ENCODE results near the gene ZC3H12A.

Gene ZC3H12A

DNA sequence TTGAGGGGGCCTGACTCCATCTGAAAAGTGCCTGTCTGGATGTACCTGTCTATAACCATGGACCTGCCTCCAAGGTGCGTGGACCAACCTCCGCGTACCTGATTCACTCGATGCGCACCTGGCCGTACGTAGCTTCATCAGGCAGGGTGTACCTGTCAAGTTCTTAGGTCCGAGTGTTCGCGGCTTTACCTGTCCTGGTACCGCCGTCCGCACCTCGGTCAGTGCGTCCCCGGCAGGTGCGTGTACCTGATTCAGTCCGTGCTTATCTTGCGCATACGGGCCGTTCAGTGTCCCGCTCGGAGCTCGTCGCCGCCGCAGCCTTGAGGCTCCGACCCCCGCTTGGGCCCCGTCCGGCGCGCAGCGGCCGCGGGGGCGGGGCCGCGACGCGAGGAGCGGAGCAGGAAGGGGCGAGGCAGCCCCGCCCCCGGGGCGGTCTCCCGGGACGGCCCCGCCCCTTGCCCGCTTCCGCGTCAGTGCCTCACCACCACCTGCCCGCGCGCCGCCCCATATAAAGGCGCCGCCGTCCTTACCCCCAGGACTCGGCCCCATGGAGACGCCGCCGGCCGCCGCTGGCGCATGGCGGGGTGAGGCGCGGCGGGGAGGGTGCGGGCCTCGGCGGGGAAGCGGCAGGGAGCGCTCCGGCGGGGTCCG lies at the start of gene ZC3H12A:
ZC3H12A (plus strand) TSS at position 535 of the 651 bp plus-strand sequence. CDS start 917 bp downstream, outside the sequence.
- peak within 1 kb of the TSS; percentile 71 for H3K4me3 ChIP-seq (ENCODE audit: low read depth, low read length)
- peaks cover 18% of the 10 kb centered on the region for H3K4me1 ChIP-seq (ENCODE audit: control insufficient read depth, insufficient read depth, low read length)
- no peaks in the 10 kb centered on the region for H3K9me3 ChIP-seq (ENCODE audit: control insufficient read depth, insufficient read depth, low read depth, low read length)
- ChIA-PET CTCF (interaction anchor here (0.7 to 10.7 kb wide), 5 partner anchors 9 to 208 kb away, joined by 5 to 127 read pairs (median 6); no protein-coding TSS in a partner anchor), POLR2A (interaction anchor here (0.6 to 4.6 kb wide), 8 partner anchors 9 to 216 kb away, joined by 3 to 43 read pairs (median 6); partner anchors contain the start of genes MEAF6 and SNIP1)
- peak within 1 kb of the TSS; percentile 42; the same call in 1 of the 2 replicates for H3K27ac ChIP-seq (ENCODE audit: extremely low read depth, low read depth, low read length)
- peaks cover 0 to 38% of the 10 kb centered on the region in 2 experiments; a peak in 1 of 3 replicates for H3K36me3 ChIP-seq (ENCODE audit: control insufficient read depth in 2 of 2, insufficient read depth in 1 of 2, low read length in 2 of 2)
- TF ChIP-seq MYNN (tag by site-specific recombination; IDR thresholded peaks at IDR 0.05; ENCODE audit: borderline replicate concordance) = no peak
- no peak for TF ChIP-seq ZNF239 (tag by site-specific recombination; IDR thresholded peaks at IDR 0.05)
- peak; percentile 61 for TF ChIP-seq KLF9 (tag by site-specific recombination; IDR thresholded peaks at IDR 0.05; ENCODE audit: low read depth)
- no peak for TF ChIP-seq ZNF510 (tag by site-specific recombination; IDR thresholded peaks at IDR 0.05; ENCODE audit: insufficient replicate concordance)
- TF ChIP-seq, protein P1, sequence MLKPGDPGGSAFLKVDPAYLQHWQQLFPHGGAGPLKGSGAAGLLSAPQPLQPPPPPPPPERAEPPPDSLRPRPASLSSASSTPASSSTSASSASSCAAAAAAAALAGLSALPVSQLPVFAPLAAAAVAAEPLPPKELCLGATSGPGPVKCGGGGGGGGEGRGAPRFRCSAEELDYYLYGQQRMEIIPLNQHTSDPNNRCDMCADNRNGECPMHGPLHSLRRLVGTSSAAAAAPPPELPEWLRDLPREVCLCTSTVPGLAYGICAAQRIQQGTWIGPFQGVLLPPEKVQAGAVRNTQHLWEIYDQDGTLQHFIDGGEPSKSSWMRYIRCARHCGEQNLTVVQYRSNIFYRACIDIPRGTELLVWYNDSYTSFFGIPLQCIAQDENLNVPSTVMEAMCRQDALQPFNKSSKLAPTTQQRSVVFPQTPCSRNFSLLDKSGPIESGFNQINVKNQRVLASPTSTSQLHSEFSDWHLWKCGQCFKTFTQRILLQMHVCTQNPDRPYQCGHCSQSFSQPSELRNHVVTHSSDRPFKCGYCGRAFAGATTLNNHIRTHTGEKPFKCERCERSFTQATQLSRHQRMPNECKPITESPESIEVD (tag by site-specific recombination; IDR thresholded peaks at IDR 0.05) = no peak
- no peak for TF ChIP-seq ZBTB7A (tag by site-specific recombination; IDR thresholded peaks at IDR 0.05; ENCODE audit: low read depth)
- no peak for TF ChIP-seq ZNF624 (tag by site-specific recombination; IDR thresholded peaks at IDR 0.05)
- TF ChIP-seq ZNF48 (tag by site-specific recombination; IDR thresholded peaks at IDR 0.05) = no peak
- TF ChIP-seq, protein P2, sequence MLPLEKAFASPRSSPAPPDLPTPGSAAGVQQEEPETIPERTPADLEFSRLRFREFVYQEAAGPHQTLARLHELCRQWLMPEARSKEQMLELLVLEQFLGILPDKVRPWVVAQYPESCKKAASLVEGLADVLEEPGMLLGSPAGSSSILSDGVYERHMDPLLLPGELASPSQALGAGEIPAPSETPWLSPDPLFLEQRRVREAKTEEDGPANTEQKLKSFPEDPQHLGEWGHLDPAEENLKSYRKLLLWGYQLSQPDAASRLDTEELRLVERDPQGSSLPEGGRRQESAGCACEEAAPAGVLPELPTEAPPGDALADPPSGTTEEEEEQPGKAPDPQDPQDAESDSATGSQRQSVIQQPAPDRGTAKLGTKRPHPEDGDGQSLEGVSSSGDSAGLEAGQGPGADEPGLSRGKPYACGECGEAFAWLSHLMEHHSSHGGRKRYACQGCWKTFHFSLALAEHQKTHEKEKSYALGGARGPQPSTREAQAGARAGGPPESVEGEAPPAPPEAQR (tag by site-specific recombination; IDR thresholded peaks at IDR 0.05) = no peak
- peak; percentile 60; the same call in 1 of the 2 replicates for TF ChIP-seq ZNF660 (tag by site-specific recombination; IDR thresholded peaks at IDR 0.05)
- no peak for TF ChIP-seq WT1 (tag by site-specific recombination; IDR thresholded peaks at IDR 0.05)
- no peak for TF ChIP-seq ZNF76 (tag by site-specific recombination; IDR thresholded peaks at IDR 0.05; ENCODE audit: borderline replicate concordance, low read depth)
- TF ChIP-seq ZNF274 (IDR thresholded peaks at IDR 0.05; ENCODE audit: low read length) = no peak
- TF ChIP-seq ZNF274 (tag by site-specific recombination; IDR thresholded peaks at IDR 0.05; ENCODE audit: borderline replicate concordance) = no peak
- no peak for TF ChIP-seq ZNF433 (tag by site-specific recombination; IDR thresholded peaks at IDR 0.05; ENCODE audit: low read depth)
- TF ChIP-seq, protein P3, sequence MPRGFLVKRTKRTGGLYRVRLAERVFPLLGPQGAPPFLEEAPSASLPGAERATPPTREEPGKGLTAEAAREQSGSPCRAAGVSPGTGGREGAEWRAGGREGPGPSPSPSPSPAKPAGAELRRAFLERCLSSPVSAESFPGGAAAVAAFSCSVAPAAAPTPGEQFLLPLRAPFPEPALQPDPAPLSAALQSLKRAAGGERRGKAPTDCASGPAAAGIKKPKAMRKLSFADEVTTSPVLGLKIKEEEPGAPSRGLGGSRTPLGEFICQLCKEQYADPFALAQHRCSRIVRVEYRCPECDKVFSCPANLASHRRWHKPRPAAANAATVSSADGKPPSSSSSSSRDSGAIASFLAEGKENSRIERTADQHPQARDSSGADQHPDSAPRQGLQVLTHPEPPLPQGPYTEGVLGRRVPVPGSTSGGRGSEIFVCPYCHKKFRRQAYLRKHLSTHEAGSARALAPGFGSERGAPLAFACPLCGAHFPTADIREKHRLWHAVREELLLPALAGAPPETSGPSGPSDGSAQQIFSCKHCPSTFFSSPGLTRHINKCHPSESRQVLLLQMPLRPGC (tag by site-specific recombination; IDR thresholded peaks at IDR 0.05) = no peak
- 0 out of 2 replicates have a peak, but pooled peaks have one; percentile 26 for TF ChIP-seq ZFHX2 (tag by site-specific recombination; conservative IDR thresholded peaks at IDR 0.05)
- no peak for TF ChIP-seq ZNF776 (tag by site-specific recombination; IDR thresholded peaks at IDR 0.05; ENCODE audit: borderline replicate concordance)
- TF ChIP-seq, protein P4, sequence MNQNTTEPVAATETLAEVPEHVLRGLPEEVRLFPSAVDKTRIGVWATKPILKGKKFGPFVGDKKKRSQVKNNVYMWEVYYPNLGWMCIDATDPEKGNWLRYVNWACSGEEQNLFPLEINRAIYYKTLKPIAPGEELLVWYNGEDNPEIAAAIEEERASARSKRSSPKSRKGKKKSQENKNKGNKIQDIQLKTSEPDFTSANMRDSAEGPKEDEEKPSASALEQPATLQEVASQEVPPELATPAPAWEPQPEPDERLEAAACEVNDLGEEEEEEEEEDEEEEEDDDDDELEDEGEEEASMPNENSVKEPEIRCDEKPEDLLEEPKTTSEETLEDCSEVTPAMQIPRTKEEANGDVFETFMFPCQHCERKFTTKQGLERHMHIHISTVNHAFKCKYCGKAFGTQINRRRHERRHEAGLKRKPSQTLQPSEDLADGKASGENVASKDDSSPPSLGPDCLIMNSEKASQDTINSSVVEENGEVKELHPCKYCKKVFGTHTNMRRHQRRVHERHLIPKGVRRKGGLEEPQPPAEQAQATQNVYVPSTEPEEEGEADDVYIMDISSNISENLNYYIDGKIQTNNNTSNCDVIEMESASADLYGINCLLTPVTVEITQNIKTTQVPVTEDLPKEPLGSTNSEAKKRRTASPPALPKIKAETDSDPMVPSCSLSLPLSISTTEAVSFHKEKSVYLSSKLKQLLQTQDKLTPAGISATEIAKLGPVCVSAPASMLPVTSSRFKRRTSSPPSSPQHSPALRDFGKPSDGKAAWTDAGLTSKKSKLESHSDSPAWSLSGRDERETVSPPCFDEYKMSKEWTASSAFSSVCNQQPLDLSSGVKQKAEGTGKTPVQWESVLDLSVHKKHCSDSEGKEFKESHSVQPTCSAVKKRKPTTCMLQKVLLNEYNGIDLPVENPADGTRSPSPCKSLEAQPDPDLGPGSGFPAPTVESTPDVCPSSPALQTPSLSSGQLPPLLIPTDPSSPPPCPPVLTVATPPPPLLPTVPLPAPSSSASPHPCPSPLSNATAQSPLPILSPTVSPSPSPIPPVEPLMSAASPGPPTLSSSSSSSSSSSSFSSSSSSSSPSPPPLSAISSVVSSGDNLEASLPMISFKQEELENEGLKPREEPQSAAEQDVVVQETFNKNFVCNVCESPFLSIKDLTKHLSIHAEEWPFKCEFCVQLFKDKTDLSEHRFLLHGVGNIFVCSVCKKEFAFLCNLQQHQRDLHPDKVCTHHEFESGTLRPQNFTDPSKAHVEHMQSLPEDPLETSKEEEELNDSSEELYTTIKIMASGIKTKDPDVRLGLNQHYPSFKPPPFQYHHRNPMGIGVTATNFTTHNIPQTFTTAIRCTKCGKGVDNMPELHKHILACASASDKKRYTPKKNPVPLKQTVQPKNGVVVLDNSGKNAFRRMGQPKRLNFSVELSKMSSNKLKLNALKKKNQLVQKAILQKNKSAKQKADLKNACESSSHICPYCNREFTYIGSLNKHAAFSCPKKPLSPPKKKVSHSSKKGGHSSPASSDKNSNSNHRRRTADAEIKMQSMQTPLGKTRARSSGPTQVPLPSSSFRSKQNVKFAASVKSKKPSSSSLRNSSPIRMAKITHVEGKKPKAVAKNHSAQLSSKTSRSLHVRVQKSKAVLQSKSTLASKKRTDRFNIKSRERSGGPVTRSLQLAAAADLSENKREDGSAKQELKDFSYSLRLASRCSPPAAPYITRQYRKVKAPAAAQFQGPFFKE (tag by site-specific recombination; IDR thresholded peaks at IDR 0.05; ENCODE audit: borderline replicate concordance) = 0 out of 2 replicates have a peak, but pooled peaks have one; percentile 73
- TF ChIP-seq ZNF24 (tag by site-specific recombination; IDR thresholded peaks at IDR 0.05) = no peak
- TF ChIP-seq MZF1 (tag by site-specific recombination; IDR thresholded peaks at IDR 0.05; ENCODE audit: borderline replicate concordance) = no peak
- TF ChIP-seq ZNF416 (tag by site-specific recombination; IDR thresholded peaks at IDR 0.05) = no peak
- no peak for TF ChIP-seq ZNF521 (tag by site-specific recombination; IDR thresholded peaks at IDR 0.05)
- TF ChIP-seq PRDM1 (tag by site-specific recombination; IDR thresholded peaks at IDR 0.05) = no peak
- no peak for TF ChIP-seq ZNF548 (tag by site-specific recombination; IDR thresholded peaks at IDR 0.05)
- peak; percentile 13; the same call in 1 of the 2 replicates for TF ChIP-seq ZNF596 (tag by site-specific recombination; IDR thresholded peaks at IDR 0.05)
- no peak for TF ChIP-seq ZFP3 (tag by site-specific recombination; IDR thresholded peaks at IDR 0.05; ENCODE audit: low read depth)
- no peak for TF ChIP-seq MEIS1 (CRISPR knock-in tag; IDR thresholded peaks at IDR 0.05; ENCODE audit: borderline replicate concordance)
